Nephron (organoid): Measurements from ENCODE around the gene LYZL4.

Experiments used
- H3K27ac Mint-ChIP-seq, 3 experiments: 2 replicates each; pipeline ENCODE4 v1.8.0; 2020; ENCODE audit warnings: mixed read lengths in 3 of 3, mild to moderate bottlenecking in 2 of 3, moderate library complexity in 1 of 3
- H3K27me3 Mint-ChIP-seq: 2 replicates; pipeline ENCODE4 v1.8.0; 2021; ENCODE audit warnings: low read depth, mild to moderate bottlenecking, moderate library complexity, mixed read lengths
- H3K36me3 Mint-ChIP-seq: 2 replicates; pipeline ENCODE4 v1.8.0; 2020; ENCODE audit warnings: low read depth, mixed read lengths
- H3K4me1 Mint-ChIP-seq: 2 replicates; pipeline ENCODE4 v1.8.0; 2020; ENCODE audit warnings: mixed read lengths
- H3K4me3 Mint-ChIP-seq, 3 experiments: 2 replicates each; pipeline ENCODE4 v1.8.0; 2020; ENCODE audit warnings: mild to moderate bottlenecking in 3 of 3, mixed read lengths in 3 of 3, moderate library complexity in 2 of 3
- H3K9me3 Mint-ChIP-seq: 2 replicates; pipeline ENCODE4 v1.8.0; 2020; ENCODE audit warnings: mixed read lengths
- CTCF ChIP-seq, 3 experiments: fragments of 200-600 bp; sonication (generic); IDR thresholded peaks; one replicate each; pipeline ENCODE4 v1.5.0; 2021; ENCODE audit warnings: antibody characterized with exemption in 3 of 3; ENCODE audit not compliant: unreplicated experiment in 3 of 3

Gene LYZL4

GRCh38 chr3:42408156-42408555 lies 2.3 kb downstream of the LYZL4 start:
- no peaks in the 10 kb centered on the region for H3K36me3 Mint-ChIP-seq
- no peaks in the 10 kb centered on the region for H3K4me1 Mint-ChIP-seq
- H3K9me3 Mint-ChIP-seq = no peaks in the 10 kb centered on the region
- peaks cover 4% of the 10 kb centered on the region for H3K27me3 Mint-ChIP-seq
- H3K4me3 Mint-ChIP-seq = no peak overlapping the region
- no peak overlapping the region for H3K27ac Mint-ChIP-seq
- TF ChIP-seq CTCF (IDR thresholded peaks at IDR 0.05; ENCODE audit: unreplicated experiment in 3 of 3) = no peak

GRCh38 chr3:42406727-42407450 lies 3.5 kb downstream of the LYZL4 start:
- H3K9me3 Mint-ChIP-seq = no peaks in the 10 kb centered on the region
- no peaks in the 10 kb centered on the region for H3K36me3 Mint-ChIP-seq
- no peak overlapping the region for H3K27ac Mint-ChIP-seq
- H3K4me3 Mint-ChIP-seq = no peak overlapping the region
- no peaks in the 10 kb centered on the region for H3K4me1 Mint-ChIP-seq
- peaks cover 4% of the 10 kb centered on the region for H3K27me3 Mint-ChIP-seq
- TF ChIP-seq CTCF (IDR thresholded peaks at IDR 0.05; ENCODE audit: unreplicated experiment in 3 of 3) = no peak

- H3K4me1 Mint-ChIP-seq = no peaks in the 10 kb centered on the region
- H3K27ac Mint-ChIP-seq = no peak overlapping the region
- H3K9me3 Mint-ChIP-seq = no peaks in the 10 kb centered on the region
- H3K27me3 Mint-ChIP-seq = peaks cover 4% of the 10 kb centered on the region
- no peak overlapping the region for H3K4me3 Mint-ChIP-seq
- no peaks in the 10 kb centered on the region for H3K36me3 Mint-ChIP-seq
- no peak for TF ChIP-seq CTCF (IDR thresholded peaks at IDR 0.05; ENCODE audit: unreplicated experiment in 3 of 3)
Observed at GRCh38 chr3:42405857-42406256, 4.6 kb downstream of the LYZL4 start.

GRCh38 chr3:42403737-42404136 lies 6.7 kb downstream of the LYZL4 start:
- Mint-ChIP-seq H3K27me3 (no peaks in the 10 kb centered on the region), H3K4me3 (no peak overlapping the region), H3K27ac (no peak overlapping the region), H3K9me3 (no peaks in the 10 kb centered on the region), H3K36me3 (no peaks in the 10 kb centered on the region), H3K4me1 (no peaks in the 10 kb centered on the region)
- no peak for TF ChIP-seq CTCF (IDR thresholded peaks at IDR 0.05; ENCODE audit: unreplicated experiment in 3 of 3)

GRCh38 chr3:42402394-42403096 lies 7.9 kb downstream of the LYZL4 start:
- Mint-ChIP-seq H3K36me3 (no peaks in the 10 kb centered on the region), H3K4me1 (no peaks in the 10 kb centered on the region), H3K4me3 (no peak overlapping the region), H3K9me3 (no peaks in the 10 kb centered on the region), H3K27ac (no peak overlapping the region), H3K27me3 (peaks cover 3% of the 10 kb centered on the region)
- TF ChIP-seq CTCF (IDR thresholded peaks at IDR 0.05; ENCODE audit: unreplicated experiment in 3 of 3) = no peak

- no peak overlapping the region for H3K4me3 Mint-ChIP-seq
- no peaks in the 10 kb centered on the region for H3K36me3 Mint-ChIP-seq
- TF ChIP-seq CTCF (IDR thresholded peaks at IDR 0.05; ENCODE audit: unreplicated experiment in 3 of 3) = no peak
- H3K4me1 Mint-ChIP-seq = no peaks in the 10 kb centered on the region
- no peak overlapping the region for H3K27ac Mint-ChIP-seq
- peaks cover 3% of the 10 kb centered on the region for H3K27me3 Mint-ChIP-seq
- no peaks in the 10 kb centered on the region for H3K9me3 Mint-ChIP-seq
Observed at GRCh38 chr3:42398080-42398479, 12.3 kb downstream of the LYZL4 start.
